ENCODE results near the gene INPP5J. TPM values are rescaled to one million over a fixed set of nuclear protein-coding genes. Genes with fewer than 3 reads are reported as not detected.

Gene INPP5J
- total RNA-seq, 1 experiment from 2014 or later = 3.1 TPM

GRCh38 chr22:31184015-31184414 lies 61.2 kb downstream of the INPP5J start:
- Histone ChIP-seq H2AFZ (ENCODE audit: low read length) (no peak overlapping the region), H4K20me1 (ENCODE audit: low read length) (peaks cover 3% of the 10 kb centered on the region; the same call in 1 of the 2 replicates), H3K79me2 (ENCODE audit: low read length) (0 out of 2 replicates have a peak, but pooled peaks cover 11% of the 10 kb centered on the region), H3K4me3 (ENCODE audit: low read length) (no peak overlapping the region), H3K9me2 (replicated peaks; ENCODE audit: low read length) (no peaks in the 10 kb centered on the region), H3K36me3 (ENCODE audit: low read depth, low read length) (no peaks in the 10 kb centered on the region), H3K9me3 (ENCODE audit: low read length) (no peaks in the 10 kb centered on the region), H3K27me3 (ENCODE audit: low read length) (no peaks in the 10 kb centered on the region), H3F3A (ENCODE audit: low read length, unreplicated experiment) (no peaks in the 10 kb centered on the region), H3K4me1 (ENCODE audit: insufficient read depth, low read length) (peaks cover 10% of the 10 kb centered on the region), H3K9ac (ENCODE audit: low read length) (no peak overlapping the region), H3K4me2 (ENCODE audit: low read length) (no peak overlapping the region), H3K27ac (ENCODE audit: low read length) (no peak overlapping the region)
- TF ChIP-seq EZH2phosphoT487 (IDR thresholded peaks at IDR 0.05; ENCODE audit: borderline replicate concordance, low read length) (no peak), CTCF (conservative IDR thresholded peaks at IDR 0.05; ENCODE audit: low read depth, low read length) (no peak), EZH2 (IDR thresholded peaks at IDR 0.05; ENCODE audit: low read length, unreplicated experiment) (no peak)
- ChIA-PET POLR2A (ENCODE audit: unreplicated experiment) (no interaction called here), CTCF (no interaction called here)
- DNase-seq (no peak), ATAC-seq (no peak)
- BruUV-seq (replicated peaks) = no TSS peak
- intact Hi-C loops (cut with micrococcal nuclease) = no loop called here

Small RNAs within 50 kb of the gene (microRNA-seq; reads per million reads assigned to microRNA genes)
- 7.8 reads per million, percentile 31 among the genes with 10 or more reads in this experiment for gene MIR3928 (ENCODE audit: unreplicated experiment)

Other genes starting within 250 kb of the INPP5J start
- gene MORC2, start 154.2 kb upstream of the INPP5J start, total RNA-seq (2014; rRNA removed) = 12.0 and 29.9 TPM in 2 replicates
- 35.1 and 44.1 TPM in 2 replicates for gene TUG1, start 153.7 kb upstream of the INPP5J start, total RNA-seq (2014; rRNA removed)
- gene SMTN, start 41.6 kb upstream of the INPP5J start, total RNA-seq (2014; rRNA removed) = 145 and 167 TPM in 2 replicates
- gene SELENOM, start 15.4 kb upstream of the INPP5J start, total RNA-seq (2014; rRNA removed) = 36.8 and 56.7 TPM in 2 replicates
- not detected in 2 replicates for gene PLA2G3, start 17.5 kb downstream of the INPP5J start, total RNA-seq (2014; rRNA removed)
- gene RNF185, start 37.2 kb downstream of the INPP5J start, total RNA-seq (2014; rRNA removed) = 15.3 and 15.8 TPM in 2 replicates
- 13.2 and 17.2 TPM in 2 replicates for gene LIMK2, start 89.3 kb downstream of the INPP5J start, total RNA-seq (2014; rRNA removed)
- 1.5 and 1.9 TPM in 2 replicates for gene PIK3IP1, start 169.5 kb downstream of the INPP5J start, total RNA-seq (2014; rRNA removed)
- gene PATZ1, start 223.4 kb downstream of the INPP5J start, total RNA-seq (2014; rRNA removed) = 31.3 and 40.7 TPM in 2 replicates

All from PC-3 (cell line).